ENCODE data around the gene ABR. TPM values are rescaled to one million over a fixed set of nuclear protein-coding genes. Genes with fewer than 3 reads are reported as not detected.

ABR gene
- total and polyA plus RNA-seq, 2 of the 13 experiments (the other 11 are each of a cell fraction or from before 2014, with no cell fraction given), result 12.4 to 40.4 TPM

GRCh38 chr17:954431-955164 is 225.2 kb downstream of the ABR start (continued):
- TF ChIP-seq ARID3A (IDR thresholded peaks at IDR 0.05; ENCODE audit: low read depth, low read length) (no peak), ZIK1 (CRISPR knock-in tag; IDR thresholded peaks at IDR 0.05; ENCODE audit: borderline replicate concordance, low read depth) (no peak), TERF1 (CRISPR knock-in tag; IDR thresholded peaks at IDR 0.05) (no peak), HMG20A (CRISPR knock-in tag; IDR thresholded peaks at IDR 0.05; ENCODE audit: borderline replicate concordance) (peak; percentile 72; the same call in 1 of the 2 replicates), FOXP1 (IDR thresholded peaks at IDR 0.05) (peak; percentile 40; the same call in 1 of the 2 replicates), FOXP1 (CRISPR knock-in tag; IDR thresholded peaks at IDR 0.05) (peak; percentile 83), ZNF782 (CRISPR knock-in tag; IDR thresholded peaks at IDR 0.05; ENCODE audit: borderline replicate concordance) (no peak), ZBED4 (CRISPR knock-in tag; IDR thresholded peaks at IDR 0.05; ENCODE audit: borderline replicate concordance) (no peak), MTA1 (CRISPR knock-in tag; IDR thresholded peaks at IDR 0.05; ENCODE audit: borderline replicate concordance) (no peak), ZBTB43 (CRISPR knock-in tag; conservative IDR thresholded peaks at IDR 0.05) (no peak), UBTF (CRISPR knock-in tag; IDR thresholded peaks at IDR 0.05) (no peak), SNAPC5 (CRISPR knock-in tag; IDR thresholded peaks at IDR 0.05; ENCODE audit: borderline replicate concordance) (no peak), U2AF2 (IDR thresholded peaks at IDR 0.05; ENCODE audit: low read depth, low read length) (no peak)
